Central memory CD8-positive, alpha-beta T cell (primary cell): ENCODE results near the gene HDGFL2.
A peak's percentile ranks its signal among the peaks of the same experiment; 100 is the strongest.

ENCODE experiments used
- ATAC-seq: fragments of 150-1000 bp; cut with Tn5 transposase; replicated peaks from 2 replicates; pipeline ENCODE4 v1.10.0; 2022; ENCODE audit warnings: mild to moderate bottlenecking, moderate FRiP score, moderate number of reproducible peaks; ENCODE audit not compliant: poor library complexity, severe bottlenecking; ENCODE audit errors: extremely low read depth
- DNase-seq, 2 donors: peaks; one replicate each; pipeline ENCODE4 v3.0.0; 2021; ENCODE audit warnings: low spot score in 2 of 2
- H3K27ac Mint-ChIP-seq: one replicate; pipeline ENCODE4 v1.8.0; 2022; ENCODE audit warnings: low read depth, mild to moderate bottlenecking, moderate library complexity, mixed read lengths
- H3K27me3 Mint-ChIP-seq: one replicate; pipeline ENCODE4 v1.8.0; 2022; ENCODE audit warnings: mixed read lengths
- H3K36me3 Mint-ChIP-seq: one replicate; pipeline ENCODE4 v1.8.0; 2022; ENCODE audit warnings: mild to moderate bottlenecking, moderate library complexity, mixed read lengths; ENCODE audit not compliant: insufficient read depth
- H3K4me1 Mint-ChIP-seq: one replicate; pipeline ENCODE4 v1.8.0; 2022; ENCODE audit warnings: mixed read lengths
- H3K4me3 Mint-ChIP-seq: one replicate; pipeline ENCODE4 v1.8.0; 2022; ENCODE audit warnings: mild to moderate bottlenecking, moderate library complexity, mixed read lengths
- H3K9me3 Mint-ChIP-seq: one replicate; pipeline ENCODE4 v1.8.0; 2022; ENCODE audit warnings: mixed read lengths

HDGFL2 gene

DNA sequence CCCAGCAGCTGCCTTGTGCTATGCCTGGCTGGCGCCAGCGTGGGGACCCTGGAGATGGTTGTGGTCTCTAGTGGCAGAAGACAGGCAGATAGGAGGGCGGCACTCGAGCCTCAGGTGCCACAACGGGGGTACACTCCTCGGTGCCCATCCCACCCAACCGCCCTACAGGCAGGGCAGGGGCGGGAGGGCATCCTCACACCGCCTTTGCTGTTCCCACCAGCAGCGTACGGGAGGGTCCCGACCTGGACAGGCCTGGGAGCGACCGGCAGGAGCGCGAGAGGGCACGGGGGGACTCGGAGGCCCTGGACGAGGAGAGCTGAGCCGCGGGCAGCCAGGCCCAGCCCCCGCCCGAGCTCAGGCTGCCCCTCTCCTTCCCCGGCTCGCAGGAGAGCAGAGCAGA, 29.6 kb downstream of the HDGFL2 start:
- Mint-ChIP-seq H3K27me3 (no peaks in the 10 kb centered on the region), H3K36me3 (peaks cover 9% of the 10 kb centered on the region), H3K4me1 (peaks cover 12% of the 10 kb centered on the region), H3K9me3 (no peaks in the 10 kb centered on the region), H3K27ac (no peak overlapping the region), H3K4me3 (no peak overlapping the region)
- ATAC-seq = no peak
- DNase-seq = no peak

DNA sequence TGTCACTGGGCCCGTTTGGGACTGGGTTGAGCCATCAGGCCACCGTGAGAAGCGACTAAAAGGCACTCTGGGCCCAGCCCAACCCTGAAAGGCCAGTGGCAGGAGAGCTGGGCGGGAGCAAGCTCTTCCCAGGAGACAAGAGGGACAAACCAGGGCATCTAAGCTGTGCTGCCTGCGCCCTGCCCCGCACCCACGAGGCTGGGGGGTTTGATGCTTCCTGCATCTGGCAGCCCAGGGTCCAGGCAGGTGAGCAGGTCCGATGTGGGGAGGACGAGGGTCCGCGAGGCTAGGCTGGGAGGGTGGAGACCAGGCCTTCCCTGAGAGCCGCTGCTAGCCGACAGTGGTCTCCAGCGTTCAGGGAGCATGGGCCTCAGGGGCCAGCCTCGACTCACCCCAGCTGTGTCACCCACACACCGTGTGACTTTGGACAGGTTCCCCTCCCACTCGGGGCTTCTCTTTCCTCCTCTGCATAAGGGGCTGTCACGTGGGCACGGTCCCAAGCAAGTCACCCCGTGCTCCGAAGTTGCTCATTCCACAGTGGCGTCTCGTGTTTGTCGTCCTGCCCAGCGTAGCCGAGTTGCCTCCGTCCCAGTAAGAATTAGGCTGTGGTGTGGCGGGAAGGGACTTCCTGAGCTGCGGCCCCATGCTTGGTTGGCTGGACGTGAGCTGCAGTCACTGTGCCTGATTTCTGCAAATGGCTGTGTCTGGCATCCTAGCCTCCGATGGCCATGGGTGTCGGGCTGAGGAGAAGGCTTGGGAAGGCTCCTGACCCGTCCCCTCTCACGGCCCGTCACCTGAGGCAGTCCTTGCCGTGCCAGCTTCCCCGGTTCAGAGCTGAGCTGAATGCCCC, 30.4 kb downstream of the HDGFL2 start:
- no peak overlapping the region for H3K4me3 Mint-ChIP-seq
- H3K4me1 Mint-ChIP-seq = peaks cover 13% of the 10 kb centered on the region
- H3K27ac Mint-ChIP-seq = no peak overlapping the region
- peaks cover 7% of the 10 kb centered on the region for H3K36me3 Mint-ChIP-seq
- DNase-seq = no peak
- ATAC-seq = no peak
- no peaks in the 10 kb centered on the region for H3K27me3 Mint-ChIP-seq
- no peaks in the 10 kb centered on the region for H3K9me3 Mint-ChIP-seq

DNA sequence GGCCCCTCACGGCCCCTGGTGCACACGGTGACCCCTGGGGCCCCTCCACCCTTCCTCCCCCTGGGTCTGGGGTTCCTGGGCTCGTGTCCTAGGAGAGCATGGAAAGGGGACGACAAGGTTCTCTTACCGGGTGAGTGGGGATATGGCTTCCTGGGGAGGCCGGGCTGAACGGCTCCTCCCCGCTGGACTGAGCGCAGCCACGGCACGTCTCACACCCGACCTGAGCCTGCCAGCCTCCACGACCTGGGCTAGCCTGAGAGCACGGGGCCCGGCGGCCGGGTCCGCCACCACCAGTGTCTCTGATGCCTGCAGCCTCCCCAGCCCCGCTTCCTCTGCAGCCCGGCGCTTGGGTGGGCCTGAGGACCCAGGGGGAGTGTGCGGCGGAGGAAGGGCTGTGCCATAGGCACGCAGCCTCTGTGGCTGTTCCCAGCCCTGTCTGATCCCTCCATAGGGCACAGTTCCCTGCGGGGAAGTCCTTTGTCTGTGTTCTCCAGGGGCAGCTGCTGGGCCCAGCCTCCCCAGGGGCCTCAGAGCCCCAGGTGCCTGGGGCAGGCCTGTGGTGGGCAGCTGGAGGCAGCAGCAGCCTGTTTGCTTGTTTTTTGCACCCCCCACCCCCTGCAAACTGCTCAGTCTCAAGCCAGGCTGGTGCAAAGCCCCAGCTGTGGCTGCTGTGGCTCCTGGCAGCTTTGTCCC, 31.2 kb downstream of the HDGFL2 start:
- Mint-ChIP-seq H3K9me3 (no peaks in the 10 kb centered on the region), H3K4me1 (peaks cover 13% of the 10 kb centered on the region), H3K36me3 (peaks cover 7% of the 10 kb centered on the region), H3K27me3 (no peaks in the 10 kb centered on the region), H3K4me3 (no peak overlapping the region), H3K27ac (no peak overlapping the region)
- no peak for DNase-seq
- no peak for ATAC-seq

DNA sequence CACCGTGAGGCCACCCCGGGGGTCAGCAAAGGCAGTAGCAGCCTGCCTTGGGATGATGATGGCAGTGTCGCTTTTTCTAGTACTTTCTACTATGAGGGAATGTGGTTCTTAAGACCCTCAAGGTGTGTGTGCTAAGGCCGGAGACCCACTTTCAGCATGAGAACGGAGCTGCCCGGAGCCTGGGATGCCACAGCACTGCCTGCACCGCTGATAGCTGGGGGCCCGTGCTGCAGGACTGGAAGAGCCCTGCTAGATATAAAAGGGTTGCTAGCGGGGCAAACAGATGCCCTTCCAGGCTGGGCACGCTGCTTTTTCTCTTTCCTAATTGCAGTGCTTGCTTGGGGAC, 31.7 kb downstream of the HDGFL2 start:
- Mint-ChIP-seq H3K27ac (no peak overlapping the region), H3K27me3 (no peaks in the 10 kb centered on the region), H3K9me3 (no peaks in the 10 kb centered on the region), H3K4me1 (peaks cover 13% of the 10 kb centered on the region), H3K36me3 (peaks cover 7% of the 10 kb centered on the region), H3K4me3 (no peak overlapping the region)
- ATAC-seq (no peak), DNase-seq (no peak)

DNA sequence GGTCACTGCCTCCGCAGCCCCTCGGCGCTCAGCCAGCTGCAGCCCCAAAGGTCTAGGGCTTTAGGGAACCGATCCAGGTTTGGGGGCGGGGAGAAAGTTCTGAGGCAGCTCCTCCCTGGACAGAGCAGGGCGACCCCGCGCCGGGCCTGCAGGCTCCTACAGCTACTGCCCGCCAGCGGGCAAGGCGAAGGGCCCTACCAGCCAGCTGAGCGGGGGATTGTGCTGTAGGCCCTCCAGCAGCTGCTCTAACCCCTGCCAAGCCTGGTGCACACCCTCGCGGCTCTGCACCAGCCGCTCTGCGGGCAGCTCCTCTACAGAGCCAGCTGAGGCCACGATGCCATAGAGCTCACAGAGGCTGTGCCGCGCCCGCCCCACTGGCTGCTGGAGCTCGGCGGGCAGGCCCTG, 32.2 kb downstream of the HDGFL2 start:
- no peak for DNase-seq
- no peak overlapping the region for H3K4me3 Mint-ChIP-seq
- no peaks in the 10 kb centered on the region for H3K27me3 Mint-ChIP-seq
- no peak for ATAC-seq
- H3K4me1 Mint-ChIP-seq = peaks cover 13% of the 10 kb centered on the region
- no peaks in the 10 kb centered on the region for H3K9me3 Mint-ChIP-seq
- no peak overlapping the region for H3K27ac Mint-ChIP-seq
- H3K36me3 Mint-ChIP-seq = peaks cover 6% of the 10 kb centered on the region

DNA sequence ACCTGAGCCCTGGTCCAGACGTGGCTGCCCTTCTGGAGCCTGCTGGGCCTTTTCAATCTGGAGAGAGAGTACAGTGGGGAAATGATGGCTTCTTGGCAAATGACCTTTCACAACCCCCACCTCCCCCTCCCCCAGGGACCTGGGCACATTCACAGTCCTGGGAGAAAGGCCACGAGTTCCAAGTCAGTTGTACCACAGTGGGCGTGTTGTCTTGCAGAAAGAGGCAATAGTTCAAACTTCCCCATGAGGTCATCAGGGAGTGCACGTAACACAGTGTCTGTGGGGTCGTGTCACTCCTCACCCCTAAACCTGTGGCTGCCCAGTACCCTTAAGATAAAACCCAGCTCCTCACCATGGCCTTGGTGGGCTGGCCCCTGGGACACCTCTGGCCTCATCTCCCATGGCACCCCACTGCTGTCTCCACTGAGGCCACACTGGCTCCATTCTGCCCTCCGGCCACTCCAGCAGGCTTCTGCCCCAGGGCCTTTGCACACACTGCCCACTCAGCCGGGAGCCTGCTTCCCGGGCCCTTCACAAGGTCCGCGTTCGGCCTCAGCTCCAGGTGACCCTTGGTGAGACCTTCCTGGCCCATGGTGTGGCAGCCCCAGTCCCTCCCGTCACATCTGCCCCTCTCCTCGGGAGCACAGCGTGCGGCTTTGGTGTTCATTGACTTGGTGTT, 32.9 kb downstream of the HDGFL2 start:
- Mint-ChIP-seq H3K4me1 (peaks cover 13% of the 10 kb centered on the region), H3K9me3 (no peaks in the 10 kb centered on the region), H3K27ac (no peak overlapping the region), H3K4me3 (no peak overlapping the region), H3K27me3 (no peaks in the 10 kb centered on the region), H3K36me3 (peaks cover 4% of the 10 kb centered on the region)
- DNase-seq (no peak), ATAC-seq (no peak)

DNA sequence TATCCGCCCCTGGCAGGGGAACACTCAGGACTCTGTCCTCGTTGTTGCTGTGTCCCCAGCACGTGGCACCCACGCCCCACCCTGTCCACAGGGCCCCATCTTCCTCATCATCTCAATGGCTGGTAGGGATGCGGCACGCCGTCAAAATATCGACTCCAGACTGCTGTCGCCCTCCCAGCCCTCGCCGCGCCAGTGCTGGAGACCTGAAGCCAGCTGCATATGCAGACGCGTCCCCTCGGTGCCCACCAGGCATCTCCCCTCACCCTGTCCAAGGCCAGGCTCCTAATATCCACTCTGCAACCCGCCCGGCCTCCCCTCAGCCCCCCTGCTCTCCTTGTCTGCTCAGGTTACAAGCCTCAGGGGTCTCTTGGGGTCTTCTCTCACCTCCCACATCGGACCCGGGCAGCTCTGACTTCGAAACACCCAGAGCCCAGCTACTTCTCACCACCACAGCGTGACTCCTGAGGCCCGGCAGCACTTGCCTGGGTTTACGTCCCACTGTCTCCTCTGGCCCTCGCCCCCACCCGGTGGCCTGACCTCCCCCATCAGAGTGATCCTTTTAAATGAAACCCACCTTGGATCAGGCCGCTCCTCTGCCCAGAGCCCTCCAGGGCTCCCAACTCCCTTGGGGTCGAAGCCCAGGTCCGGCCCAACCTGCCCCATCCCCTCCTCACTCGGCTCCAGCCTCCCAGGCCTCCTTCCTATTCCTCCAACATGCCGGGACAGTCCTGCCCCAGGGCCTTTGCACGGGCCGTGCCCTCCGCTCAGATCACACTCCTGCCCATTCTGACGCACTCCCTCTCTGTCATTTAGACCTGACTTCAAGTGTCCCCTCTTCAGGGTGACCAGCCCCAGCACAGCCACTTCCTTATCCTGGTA, 33.7 kb downstream of the HDGFL2 start:
- H3K9me3 Mint-ChIP-seq = no peaks in the 10 kb centered on the region
- H3K4me3 Mint-ChIP-seq = no peak overlapping the region
- DNase-seq = no peak
- peaks cover 13% of the 10 kb centered on the region for H3K4me1 Mint-ChIP-seq
- peak overlapping the region; percentile 64 for H3K27ac Mint-ChIP-seq
- peaks cover 2% of the 10 kb centered on the region for H3K36me3 Mint-ChIP-seq
- no peak for ATAC-seq
- no peaks in the 10 kb centered on the region for H3K27me3 Mint-ChIP-seq

DNA sequence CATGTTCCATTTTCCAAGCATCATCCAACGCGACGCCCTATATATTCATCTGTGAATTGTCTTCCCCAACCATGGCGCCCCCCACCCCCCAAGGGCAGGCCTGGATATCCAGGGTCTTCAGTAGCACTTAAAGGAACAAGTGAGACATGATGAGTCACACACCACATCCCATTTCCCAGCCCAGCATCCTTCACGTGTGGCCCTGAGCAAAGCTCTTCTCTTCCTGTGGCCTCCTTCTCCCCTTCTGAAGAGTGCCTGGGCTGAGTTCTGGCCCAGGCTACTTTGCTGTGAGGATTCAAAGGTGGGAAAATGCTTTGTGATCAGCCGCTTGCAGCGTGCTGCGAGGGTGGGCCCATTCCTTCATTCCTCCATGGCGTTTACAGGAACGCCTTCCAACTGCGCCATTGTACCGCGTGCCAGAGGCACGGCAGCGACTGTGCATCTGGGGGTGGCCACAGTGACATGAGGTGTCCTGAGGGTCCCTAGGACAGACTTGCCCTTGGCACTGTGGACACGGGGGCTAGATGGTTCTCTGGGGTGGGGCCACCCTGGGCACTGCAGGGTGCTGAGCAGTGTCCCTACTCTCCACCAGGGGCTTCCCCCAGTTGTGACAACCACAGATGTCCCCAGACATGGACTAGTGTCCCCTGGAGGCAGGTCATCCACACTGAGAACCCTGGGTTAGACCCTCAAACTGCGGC, 34.5 kb downstream of the HDGFL2 start:
- H3K36me3 Mint-ChIP-seq = peaks cover 2% of the 10 kb centered on the region
- no peak for ATAC-seq
- H3K4me1 Mint-ChIP-seq = peaks cover 13% of the 10 kb centered on the region
- no peaks in the 10 kb centered on the region for H3K9me3 Mint-ChIP-seq
- no peaks in the 10 kb centered on the region for H3K27me3 Mint-ChIP-seq
- no peak overlapping the region for H3K4me3 Mint-ChIP-seq
- DNase-seq = no peak
- H3K27ac Mint-ChIP-seq = peak overlapping the region; percentile 64

DNA sequence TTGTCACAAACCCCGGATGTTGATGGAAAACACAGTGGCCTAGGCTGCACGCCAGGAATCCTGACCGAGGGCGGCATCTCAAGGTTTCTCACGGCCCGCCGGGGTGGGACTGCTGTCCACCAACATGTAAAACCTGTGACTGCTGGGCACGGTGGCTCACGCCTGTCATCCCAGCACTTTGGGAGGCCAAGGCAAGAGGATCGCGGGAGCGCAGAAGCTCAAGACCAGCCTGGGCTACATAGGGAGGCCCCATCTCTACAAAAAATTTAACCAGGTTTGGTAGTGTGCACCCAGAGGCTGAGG, 35.0 kb downstream of the HDGFL2 start:
- H3K27ac Mint-ChIP-seq = no peak overlapping the region
- DNase-seq (no peak), ATAC-seq (no peak)
- no peaks in the 10 kb centered on the region for H3K9me3 Mint-ChIP-seq
- no peak overlapping the region for H3K4me3 Mint-ChIP-seq
- peaks cover 13% of the 10 kb centered on the region for H3K4me1 Mint-ChIP-seq
- H3K27me3 Mint-ChIP-seq = no peaks in the 10 kb centered on the region
- peaks cover 2% of the 10 kb centered on the region for H3K36me3 Mint-ChIP-seq

DNA sequence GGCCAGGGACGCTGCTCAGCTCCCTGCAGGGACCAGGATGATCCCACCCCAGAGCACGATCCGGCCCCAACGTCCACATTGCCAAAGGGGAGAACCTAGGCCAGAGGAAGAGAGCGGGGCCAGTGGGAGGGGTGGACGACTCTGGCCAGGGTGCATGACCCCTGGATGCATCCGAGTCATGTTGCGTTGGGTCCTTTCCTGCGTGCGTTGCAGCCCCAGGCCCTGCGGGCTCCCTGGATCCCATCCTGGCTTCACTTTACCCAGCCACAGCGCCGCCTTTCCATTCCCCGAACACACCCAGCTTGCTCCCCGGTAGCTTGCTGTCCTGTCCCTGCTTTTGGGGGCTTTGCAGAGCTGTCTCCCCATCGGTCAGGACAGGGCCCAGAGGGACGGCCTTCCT, 35.7 kb downstream of the HDGFL2 start:
- Mint-ChIP-seq H3K9me3 (no peaks in the 10 kb centered on the region), H3K36me3 (peaks cover 2% of the 10 kb centered on the region), H3K27me3 (no peaks in the 10 kb centered on the region), H3K4me1 (peaks cover 13% of the 10 kb centered on the region), H3K4me3 (no peak overlapping the region), H3K27ac (no peak overlapping the region)
- DNase-seq = no peak
- no peak for ATAC-seq

DNA sequence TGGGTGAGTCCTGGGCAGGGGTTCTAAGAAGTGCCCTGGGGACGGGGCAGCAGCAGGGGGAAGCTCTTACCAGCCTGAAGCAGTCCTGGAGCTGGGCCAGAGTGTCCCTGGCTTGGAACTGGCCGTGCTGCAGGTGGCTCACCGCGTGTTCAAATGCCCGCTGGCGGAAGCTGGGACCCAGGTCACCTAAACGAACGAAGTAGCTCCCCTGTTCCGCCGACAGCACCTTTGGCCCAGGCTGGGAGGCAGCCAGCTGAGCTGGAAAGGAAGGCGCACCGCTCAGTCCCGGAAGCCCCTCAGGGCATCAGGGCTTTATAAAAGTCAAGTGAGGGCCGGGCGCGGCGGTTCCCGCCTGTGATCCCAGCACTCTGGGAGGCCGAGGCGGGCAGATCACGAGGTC, 36.6 kb downstream of the HDGFL2 start:
- no peak overlapping the region for H3K4me3 Mint-ChIP-seq
- H3K36me3 Mint-ChIP-seq = peaks cover 2% of the 10 kb centered on the region
- peaks cover 13% of the 10 kb centered on the region for H3K4me1 Mint-ChIP-seq
- no peaks in the 10 kb centered on the region for H3K9me3 Mint-ChIP-seq
- ATAC-seq (no peak), DNase-seq (no peak)
- H3K27ac Mint-ChIP-seq = no peak overlapping the region
- H3K27me3 Mint-ChIP-seq = no peaks in the 10 kb centered on the region
